ENCODE data around the gene ZSCAN1.
A peak's percentile ranks its signal among the peaks of the same experiment; 100 is the strongest.

ZSCAN1 gene

DNA sequence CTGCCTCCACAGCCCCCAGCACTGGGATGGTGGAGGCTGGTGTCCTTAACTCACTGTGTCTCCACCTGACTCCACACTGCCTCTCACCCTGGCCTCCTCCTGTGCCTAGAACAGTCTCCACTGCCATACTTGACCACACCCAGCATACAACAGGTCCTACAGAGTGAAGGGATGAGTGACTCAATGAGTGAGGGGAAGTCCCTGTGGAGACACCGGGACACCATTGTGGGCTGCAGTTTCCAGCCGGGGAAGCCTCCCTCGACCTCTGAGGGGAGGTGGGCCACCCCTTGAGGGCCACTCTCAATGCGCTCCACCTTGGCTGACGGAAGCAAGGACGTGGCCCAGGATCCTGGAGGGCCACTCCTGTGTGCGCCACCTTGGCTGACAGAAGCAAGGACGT, 22.4 kb downstream of the ZSCAN1 start:
- H3K27ac ChIP-seq = no peak overlapping the region
- DNase-seq (ENCODE audit: low spot score) = no peak
- ChIA-PET POLR2A (ENCODE audit: low non-redundant PET) (no interaction called here), CTCF (interaction anchor here (0.5 kb wide), 1 partner anchor 143 kb away, joined by 4 read pairs; no protein-coding TSS in a partner anchor)
- TF ChIP-seq, protein P1, sequence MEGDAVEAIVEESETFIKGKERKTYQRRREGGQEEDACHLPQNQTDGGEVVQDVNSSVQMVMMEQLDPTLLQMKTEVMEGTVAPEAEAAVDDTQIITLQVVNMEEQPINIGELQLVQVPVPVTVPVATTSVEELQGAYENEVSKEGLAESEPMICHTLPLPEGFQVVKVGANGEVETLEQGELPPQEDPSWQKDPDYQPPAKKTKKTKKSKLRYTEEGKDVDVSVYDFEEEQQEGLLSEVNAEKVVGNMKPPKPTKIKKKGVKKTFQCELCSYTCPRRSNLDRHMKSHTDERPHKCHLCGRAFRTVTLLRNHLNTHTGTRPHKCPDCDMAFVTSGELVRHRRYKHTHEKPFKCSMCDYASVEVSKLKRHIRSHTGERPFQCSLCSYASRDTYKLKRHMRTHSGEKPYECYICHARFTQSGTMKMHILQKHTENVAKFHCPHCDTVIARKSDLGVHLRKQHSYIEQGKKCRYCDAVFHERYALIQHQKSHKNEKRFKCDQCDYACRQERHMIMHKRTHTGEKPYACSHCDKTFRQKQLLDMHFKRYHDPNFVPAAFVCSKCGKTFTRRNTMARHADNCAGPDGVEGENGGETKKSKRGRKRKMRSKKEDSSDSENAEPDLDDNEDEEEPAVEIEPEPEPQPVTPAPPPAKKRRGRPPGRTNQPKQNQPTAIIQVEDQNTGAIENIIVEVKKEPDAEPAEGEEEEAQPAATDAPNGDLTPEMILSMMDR (conservative IDR thresholded peaks at IDR 0.05; ENCODE audit: low read depth) = no peak

DNA sequence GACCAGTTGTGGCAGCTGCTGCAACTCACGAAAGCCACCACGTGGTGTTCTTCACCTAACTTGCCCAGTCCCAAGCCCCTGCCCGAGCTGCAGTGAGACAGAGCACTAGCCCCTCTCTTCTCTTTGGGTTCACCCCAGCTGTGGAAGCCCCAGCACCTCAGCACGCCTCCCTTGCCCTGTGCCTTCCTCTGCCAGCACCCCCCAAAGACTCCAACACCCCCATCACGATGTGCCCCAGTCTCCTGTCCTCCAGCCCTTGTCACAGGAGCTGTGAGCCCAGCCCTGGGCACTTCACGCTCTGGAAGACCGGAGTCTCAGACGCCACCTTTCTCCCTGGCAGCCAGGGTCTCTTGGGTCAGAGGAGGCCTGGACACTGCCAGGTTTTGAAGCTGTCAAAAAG, 23.0 kb downstream of the ZSCAN1 start:
- DNase-seq (ENCODE audit: low spot score) = no peak
- POLR2A ChIA-PET (ENCODE audit: low non-redundant PET) = no interaction called here
- H3K27ac ChIP-seq = no peak overlapping the region
- CTCF ChIA-PET = interaction anchor here (0.5 kb wide), 1 partner anchor 143 kb away, joined by 4 read pairs; no protein-coding TSS in a partner anchor
- TF ChIP-seq, protein P1 (conservative IDR thresholded peaks at IDR 0.05; ENCODE audit: low read depth) = no peak

DNA sequence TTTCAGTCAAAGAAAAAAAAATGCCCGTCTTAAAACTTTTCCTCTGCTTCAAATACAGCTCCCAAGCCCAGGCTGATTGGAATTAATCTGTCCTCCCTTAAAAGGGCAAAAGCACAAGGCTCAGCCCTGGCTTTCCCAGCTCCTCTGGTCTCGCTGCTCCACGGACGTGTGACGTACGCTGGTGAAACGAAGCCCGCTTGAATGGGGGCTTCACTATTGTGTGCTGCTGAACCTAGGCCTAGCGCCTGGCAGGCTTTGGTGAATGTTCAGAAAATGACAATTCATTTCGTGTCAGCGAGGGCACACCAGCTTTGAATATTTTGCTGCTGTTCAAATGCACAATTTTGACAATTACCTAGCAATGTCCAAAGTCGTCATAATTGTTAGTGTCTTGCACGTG, 24.6 kb downstream of the ZSCAN1 start:
- no peak overlapping the region for H3K27ac ChIP-seq
- ChIA-PET POLR2A (ENCODE audit: low non-redundant PET) (no interaction called here), CTCF (no interaction called here)
- TF ChIP-seq, protein P1 (conservative IDR thresholded peaks at IDR 0.05; ENCODE audit: low read depth) = no peak
- no peak for DNase-seq (ENCODE audit: low spot score)

DNA sequence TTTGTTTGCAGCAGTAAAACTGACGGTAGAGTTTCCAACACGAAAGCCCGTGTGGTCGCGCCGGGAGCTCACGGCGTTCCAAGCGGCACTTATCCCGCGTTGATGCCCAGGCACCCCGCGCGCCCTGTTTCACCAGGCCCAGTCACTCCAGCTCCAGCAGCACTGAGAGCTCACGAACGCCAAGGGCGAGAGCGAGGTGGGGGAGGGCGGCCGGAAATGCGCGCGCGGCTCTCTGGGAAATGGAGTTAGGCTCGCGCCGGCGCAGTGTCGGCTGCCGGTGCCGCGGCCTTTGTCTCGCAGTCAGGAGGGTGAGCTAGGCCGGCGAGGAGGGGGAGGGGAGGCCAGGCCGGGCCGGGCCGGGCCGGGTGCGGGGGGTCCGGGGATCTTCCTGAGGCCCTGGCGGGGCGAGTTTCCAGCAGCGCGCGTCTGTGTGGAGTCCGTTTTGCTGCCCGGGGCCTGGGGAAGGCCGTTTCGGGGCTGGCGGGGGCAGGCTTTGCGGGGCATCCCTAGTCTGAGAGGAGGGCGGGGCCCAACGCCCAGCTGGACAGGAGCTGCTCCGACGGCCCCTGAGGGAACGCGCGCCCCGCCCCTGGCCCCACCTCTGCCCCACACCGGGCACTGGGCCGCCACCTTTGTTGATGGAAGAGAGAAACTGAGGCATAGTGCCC, 25.3 kb downstream of the ZSCAN1 start, which contains the start of gene ZNF135:
ZNF135 (plus strand) TSS at position 280 of the 668 bp plus-strand sequence. CDS start 721 bp downstream, outside the sequence.
- no peak within 1 kb of the TSS for H3K27ac ChIP-seq
- ChIA-PET POLR2A (ENCODE audit: low non-redundant PET) (interaction anchor here (0.5 kb wide), 1 partner anchor 35 kb away, joined by 4 read pairs; no protein-coding TSS in a partner anchor), CTCF (no interaction called here)
- TF ChIP-seq, protein P1 (conservative IDR thresholded peaks at IDR 0.05; ENCODE audit: low read depth) = no peak
- DNase-seq (ENCODE audit: low spot score) = peak; percentile 26

DNA sequence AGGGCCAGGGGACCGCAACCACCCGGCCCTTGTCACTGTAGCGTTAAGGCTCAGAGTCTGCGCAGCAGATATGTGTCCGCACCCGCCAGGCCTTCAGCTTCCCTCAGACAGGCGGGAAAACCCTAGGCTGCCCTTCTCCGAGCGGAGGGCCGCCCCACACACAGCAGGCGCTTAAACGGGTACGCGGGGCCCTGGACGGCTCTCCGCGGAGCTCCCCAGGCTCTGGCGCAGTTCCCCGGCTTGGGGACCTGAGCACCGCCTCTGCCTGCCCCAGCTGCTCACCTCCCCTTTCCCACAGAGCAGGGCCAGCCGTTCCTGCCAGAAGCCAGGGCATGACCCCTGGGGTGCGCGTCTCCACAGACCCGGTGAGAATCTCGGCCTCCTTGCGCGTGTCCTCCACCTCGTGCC, 25.9 kb downstream of the ZSCAN1 start:
- ChIA-PET CTCF (no interaction called here), POLR2A (ENCODE audit: low non-redundant PET) (interaction anchor here (0.5 kb wide), 1 partner anchor 35 kb away, joined by 4 read pairs; no protein-coding TSS in a partner anchor)
- DNase-seq (ENCODE audit: low spot score) = no peak

DNA sequence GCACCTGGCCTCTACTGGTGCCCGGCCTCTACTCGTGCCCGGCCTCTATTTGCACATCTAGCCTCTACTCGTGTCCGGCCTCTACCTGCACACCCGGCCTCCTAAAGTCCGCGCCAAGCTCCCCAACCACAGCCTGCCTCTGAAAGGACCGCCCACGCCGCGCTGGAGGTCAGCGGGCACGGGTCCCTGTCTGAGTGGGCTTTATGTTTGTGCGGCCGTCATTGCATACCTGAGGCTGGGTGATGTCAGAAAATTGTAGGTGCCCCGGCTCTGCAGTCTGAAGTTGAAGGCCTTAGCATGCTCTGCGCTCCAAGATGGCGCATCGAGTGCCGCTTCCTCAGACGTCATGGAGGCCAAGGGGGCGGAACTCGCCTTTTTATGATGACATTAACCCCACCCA, 26.4 kb downstream of the ZSCAN1 start:
- H3K27ac ChIP-seq = no peak overlapping the region
- DNase-seq (ENCODE audit: low spot score) = no peak
- ChIA-PET CTCF (no interaction called here), POLR2A (ENCODE audit: low non-redundant PET) (no interaction called here)
- TF ChIP-seq, protein P1 (conservative IDR thresholded peaks at IDR 0.05; ENCODE audit: low read depth) = no peak

More for the DNA sequence above, 25.9 kb downstream of the ZSCAN1 start:
- TF ChIP-seq, protein P1 (conservative IDR thresholded peaks at IDR 0.05; ENCODE audit: low read depth) = no peak
- no peak overlapping the region for H3K27ac ChIP-seq

All from RWPE1 (cell line).